Renal pelvis (tissue), 4 donors: Measurements from ENCODE around the gene CROCC2. TPM values are rescaled to one million over a fixed set of nuclear protein-coding genes. Genes with fewer than 3 reads are reported as not detected.

Experiments used
- DNase-seq: peaks from one replicate; pipeline ENCODE4 v3.0.0-alpha.2; 2013
- polyA plus RNA-seq, 3 donors: library from polyadenylated mRNA; unstranded; fragments of 120-200 nt; gene quantifications; one replicate each; pipeline ENCODE4 v1.2.1, GENCODE V29; 2013; ENCODE audit not compliant: insufficient read length in 3 of 3

CROCC2 gene
- polyA plus RNA-seq, 3 donors = 0.04 to 0.07 (median 0.06) TPM

DNA sequence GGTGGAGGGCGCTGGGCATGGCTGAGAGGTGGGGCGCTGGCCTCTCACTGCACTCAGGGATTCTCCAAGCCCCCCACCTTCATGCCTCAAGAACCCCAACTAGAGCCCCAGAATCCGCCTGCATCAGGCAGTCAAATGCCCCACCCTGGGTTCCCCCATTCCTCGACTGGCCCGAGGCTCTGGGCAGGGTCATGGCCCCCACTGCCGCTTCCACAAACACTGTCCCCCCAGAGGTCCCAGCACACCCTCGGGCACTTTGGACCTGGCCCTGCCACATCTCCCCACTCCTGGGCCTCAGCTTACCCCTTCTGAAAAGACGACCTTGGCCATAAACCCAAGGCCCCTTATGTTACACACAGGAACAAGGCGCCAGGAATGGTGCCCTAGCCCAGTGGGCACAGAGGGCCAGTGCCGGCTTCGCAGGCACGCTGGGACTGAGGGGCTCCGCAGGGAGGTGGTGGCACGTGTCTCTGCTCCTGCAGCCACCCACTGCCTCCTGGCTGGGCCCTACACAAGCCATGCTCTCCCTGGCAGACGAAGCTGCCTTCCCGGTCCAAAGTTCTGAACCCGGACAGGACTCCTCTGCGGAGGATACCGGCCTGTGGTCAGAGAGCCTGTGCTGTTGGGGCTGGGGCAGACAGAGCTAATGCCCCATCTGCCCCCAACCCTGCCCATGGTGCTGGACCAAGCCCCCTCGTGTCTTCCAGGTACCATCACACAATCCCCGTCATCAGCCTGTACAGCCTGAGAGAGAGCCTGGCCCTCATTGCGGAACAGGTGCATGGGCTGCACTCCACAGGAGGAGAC, 30.7 kb upstream of the CROCC2 start:
- DNase-seq = no peak

DNA sequence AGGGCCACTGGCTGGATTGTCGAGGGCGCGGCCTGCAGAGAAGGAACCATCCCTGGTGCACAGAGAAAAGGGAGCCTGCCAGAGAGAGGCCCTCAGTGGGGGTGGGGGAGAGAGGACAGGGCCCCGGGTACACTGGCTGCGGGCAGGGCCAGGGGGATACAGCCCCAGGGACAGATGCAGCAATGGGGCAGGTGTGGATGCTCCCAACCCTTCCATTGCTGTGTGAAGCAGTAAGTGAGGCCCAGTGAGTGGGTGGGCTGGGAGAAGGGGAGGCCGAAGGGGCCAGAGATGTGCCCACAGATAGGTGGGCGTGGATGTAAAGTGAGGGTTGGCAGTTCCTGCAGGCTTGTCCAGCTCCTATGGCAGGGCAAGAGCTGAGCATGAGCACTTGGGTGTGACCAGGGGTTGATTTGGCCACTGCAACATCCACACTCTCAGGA, 30.1 kb upstream of the CROCC2 start:
- DNase-seq = no peak

DNA sequence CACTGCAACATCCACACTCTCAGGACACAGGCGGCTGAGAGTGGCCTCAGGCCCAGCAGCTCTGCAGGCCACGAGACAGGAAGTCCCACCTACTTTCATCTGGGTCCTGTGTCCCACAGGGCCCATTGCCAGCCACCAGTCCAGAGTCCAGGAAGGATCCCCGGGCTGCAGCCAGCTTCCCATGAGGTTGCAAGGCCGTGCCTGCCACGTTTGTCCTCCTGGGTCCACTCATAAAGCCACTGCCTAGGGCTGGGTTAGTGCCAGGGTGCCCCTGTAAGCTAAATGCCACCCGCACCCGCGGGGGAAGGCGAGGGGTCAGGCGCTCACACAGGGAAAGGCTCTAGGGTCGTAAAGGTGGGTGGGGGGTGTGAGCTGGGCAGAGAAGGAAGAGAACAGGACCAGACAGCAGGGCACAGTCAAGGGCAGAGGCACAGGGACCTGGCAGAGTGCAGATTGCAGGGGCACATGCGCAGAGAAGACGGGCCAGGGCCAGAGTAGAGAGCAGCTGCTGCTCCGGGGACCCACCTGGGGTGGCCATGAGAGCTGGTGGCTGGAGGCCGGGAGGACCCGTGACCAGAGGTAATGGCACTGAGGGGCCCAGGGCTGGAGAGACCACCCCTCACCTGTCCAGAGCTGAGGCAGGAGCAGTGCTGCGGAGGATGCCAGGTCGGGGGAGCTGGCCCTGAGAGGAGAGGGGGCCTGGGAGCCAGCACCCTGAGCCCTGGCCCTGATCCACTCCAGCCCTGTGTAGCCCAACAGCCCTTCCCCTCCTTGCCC, 29.5 kb upstream of the CROCC2 start:
- no peak for DNase-seq

DNA sequence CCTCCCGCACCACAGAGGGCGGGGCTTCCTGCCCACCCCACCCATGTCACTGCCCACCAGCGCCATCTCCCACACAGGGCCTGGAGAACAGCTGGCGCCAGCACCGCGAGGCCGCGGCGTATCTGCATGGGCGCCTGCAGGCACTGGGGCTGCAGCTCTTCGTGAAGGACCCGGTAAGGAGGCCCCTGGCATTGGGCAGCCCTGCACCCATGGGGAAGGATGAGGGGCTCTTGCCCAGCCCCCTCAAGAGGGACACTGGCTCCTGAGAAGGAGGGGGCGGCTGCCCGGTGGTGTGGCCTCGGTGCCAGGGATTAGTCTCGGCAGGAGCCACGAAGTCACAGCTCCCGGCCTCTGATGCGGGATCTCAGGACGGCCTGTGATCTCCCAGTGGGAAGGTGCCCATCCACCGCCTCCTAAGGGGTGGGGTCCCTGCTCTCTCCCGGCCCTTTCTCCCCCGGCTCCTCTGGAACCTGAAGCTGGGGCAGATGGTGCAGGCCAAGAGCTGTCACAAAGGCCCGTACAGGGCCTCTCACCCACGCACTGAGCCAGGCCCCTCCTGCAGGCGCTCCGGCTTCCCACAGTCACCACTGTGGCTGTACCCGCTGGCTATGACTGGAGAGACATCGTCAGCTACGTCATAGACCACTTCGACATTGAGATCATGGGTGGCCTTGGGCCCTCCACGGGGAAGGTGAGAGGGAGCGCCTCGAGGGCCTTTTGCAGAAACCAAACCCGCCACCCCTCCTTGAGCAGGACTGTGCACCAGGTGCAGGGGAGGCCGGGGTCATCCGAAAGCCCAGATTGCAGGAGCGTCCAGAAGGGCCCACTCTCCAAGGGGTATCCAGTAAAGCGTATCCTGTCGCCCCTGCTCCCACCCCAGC, 28.4 kb upstream of the CROCC2 start:
- no peak for DNase-seq

DNA sequence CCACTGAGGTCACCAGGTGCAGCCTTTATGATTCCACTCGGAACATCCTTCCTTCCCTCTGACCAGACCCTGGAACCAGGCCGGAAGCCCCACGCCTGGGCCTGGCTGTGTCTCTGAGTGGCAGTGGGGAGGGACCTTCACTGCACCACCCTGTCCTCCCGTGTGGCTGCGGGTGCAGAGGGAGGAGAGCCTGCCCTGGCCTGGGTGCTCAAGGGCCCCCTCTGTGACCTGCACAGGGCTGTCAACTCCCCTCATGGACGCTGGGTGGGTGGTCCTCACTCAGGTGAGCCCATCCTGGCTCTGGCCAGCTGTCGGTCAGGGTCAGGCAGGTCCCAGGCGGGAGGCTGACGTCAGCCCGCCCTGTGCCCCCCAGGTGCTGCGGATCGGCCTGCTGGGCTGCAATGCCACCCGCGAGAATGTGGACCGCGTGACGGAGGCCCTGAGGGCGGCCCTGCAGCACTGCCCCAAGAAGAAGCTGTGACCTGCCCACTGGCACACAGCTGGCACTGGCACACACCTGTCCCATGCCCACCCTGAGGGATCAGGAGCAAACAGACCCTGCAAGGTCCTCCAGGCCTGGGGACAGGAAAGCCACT, 27.7 kb upstream of the CROCC2 start:
- no peak for DNase-seq

DNA sequence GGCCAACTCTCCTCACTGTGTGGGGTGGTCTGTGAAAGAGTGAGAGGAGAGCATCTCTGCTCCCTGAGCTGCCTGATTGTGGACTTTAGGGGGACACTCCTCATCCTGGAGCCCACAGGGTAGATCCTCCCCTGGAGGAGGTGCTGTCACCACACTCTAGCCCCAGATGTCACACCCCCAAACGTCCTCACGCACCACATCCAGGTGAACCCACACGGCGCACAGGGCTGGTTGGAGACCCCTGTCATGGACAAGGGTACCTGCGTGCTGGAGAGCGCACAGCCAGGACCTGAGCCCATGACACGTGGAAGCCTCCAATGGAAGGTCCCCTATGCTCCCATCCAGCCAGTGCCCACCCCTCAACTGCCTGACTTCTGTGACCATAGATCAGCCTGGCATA, 27.0 kb upstream of the CROCC2 start:
- DNase-seq = no peak

DNA sequence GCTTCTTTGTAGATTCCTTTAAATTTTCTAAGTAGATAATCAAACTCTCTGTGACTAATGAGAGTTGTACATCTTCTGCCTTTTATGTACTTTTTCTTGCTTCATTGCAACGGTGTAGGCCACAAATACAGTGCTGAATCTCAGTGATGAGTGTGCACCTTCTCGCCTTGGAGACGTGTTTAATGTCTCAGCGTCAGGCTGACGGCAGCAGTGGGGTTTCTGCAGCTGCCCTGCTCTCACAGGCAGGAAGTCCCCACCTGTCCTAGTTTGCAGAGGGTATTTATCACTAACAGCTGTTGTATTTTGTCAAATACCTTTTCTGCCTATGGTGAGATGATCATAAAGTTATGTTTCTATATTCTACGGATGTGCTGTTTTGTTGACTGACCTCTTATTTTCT, 24.2 kb upstream of the CROCC2 start:
- no peak for DNase-seq

DNA sequence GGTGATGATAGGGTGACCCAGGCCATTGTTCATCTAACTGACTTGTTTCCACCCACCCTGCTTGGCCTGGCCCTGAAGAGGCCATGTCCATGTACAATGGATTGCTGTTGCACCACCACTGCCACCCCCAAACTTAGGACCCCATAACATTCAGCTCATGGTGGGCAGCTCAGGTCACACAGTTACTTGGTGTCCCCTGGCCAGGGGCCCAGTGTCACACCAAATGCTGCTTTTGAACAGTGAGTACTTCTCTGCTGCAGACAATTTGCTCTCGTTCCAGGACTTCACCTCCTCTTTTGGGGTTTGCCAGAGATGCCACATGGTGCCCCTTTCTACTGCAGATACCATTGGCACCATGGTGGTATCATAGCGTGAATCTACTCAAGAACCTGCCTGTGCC, 21.9 kb upstream of the CROCC2 start:
- DNase-seq = no peak

DNA sequence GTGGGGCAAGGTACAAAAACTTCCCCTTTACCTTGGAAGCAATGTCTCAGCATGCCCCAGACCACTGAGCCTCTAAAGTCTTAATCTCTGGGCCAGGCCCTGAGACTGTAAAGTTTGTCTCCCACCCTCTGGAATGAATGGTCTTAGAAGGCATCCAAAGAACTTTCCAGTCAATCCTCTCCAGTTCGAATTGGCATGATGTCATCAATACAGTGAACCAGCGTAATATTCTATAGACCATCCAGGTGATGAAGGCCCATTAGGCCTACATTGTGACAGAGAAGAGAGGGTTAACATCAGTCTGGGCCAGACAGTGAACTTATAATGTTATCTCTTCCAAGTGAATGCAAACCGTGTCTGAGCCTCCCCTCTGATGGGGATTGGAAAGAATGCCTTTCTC, 21.4 kb upstream of the CROCC2 start:
- DNase-seq = no peak

DNA sequence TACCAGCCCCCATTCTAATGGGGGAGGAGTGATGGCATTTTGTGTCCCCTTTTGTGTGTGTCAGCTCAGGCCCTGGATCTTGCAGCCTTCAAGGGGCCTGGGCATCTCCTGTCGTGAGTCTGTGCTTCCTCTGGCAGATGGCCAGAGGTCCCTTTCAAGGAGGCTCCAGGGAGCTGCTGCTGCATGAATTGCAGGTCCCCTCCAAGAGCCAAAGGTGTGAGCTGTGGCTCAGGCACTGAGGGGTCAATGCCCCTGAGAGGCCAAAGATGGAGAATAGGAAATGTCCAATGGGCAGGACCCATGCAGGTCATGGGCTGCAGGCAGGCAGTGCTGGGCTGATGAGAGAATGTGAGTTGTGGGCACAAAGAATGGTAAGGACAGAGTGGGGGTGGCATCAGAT, 20.6 kb upstream of the CROCC2 start:
- DNase-seq = no peak

DNA sequence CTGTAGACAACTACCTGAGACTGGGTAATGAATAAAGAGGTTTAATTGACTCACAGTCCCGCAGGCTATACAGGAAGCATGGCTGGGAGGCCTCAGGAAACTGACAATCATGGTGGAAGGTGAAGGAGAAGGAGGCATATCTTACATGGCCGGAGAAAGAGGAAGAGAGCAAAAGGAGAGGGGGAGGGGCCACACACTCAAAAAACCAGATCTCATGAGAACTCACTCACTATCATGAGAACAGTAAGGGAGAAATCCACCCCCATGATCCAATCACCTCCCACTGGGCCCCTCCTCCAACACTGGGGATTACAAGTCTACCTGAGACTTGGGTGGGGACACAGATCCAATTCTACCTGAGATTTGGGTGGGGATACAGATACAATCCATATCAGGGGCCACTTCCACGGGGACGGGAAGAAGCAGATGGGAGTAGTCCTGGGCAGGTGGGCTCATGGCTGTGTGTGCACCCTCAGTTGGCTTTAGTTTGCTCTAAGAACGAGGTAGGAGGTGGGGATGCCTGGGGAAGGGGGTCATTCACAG, 20.0 kb upstream of the CROCC2 start:
- DNase-seq = no peak

DNA sequence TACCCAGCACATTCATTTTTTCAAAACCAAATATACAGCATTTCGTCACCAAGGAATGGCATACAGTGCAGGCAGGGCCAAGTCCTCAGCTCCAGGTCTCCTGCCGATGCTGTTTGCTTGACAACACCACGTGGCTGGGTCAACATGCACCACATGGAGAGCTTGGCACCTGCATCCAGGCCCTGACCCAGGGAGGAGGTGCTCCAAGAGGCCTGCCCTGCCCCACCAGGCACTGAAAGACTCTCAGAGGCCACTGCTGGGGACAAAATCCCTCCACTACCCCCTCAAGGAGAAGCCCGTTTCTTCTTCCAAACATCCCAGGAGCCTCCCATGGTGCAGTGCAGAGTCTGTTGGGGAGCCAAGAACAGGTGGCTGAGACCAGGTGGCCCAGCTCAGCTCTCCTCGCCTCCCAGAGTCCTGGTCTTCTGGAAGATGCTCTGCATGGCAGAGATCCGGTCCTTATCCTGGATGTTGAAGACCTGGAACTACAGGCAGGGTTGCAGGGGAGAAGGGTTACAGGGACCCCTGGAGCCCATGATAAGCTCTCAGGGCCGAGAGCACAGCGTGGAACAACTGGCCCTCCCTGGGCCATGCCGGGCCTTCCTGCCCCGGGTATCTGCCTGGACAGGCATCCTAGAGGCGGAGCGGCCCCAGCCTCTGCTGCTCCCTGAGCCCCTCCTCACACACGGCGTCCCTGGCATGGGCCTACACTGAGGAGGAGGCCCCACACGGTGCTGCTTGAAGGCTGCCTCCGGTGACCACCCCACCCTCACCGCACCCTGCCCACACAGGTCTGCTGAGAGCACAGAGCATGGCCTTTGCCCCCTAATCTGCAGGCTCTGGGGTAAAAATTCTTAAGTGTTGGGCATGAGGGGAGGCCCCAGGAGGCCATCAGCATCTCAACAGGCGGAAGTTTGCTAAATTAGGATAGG, 19.2 kb upstream of the CROCC2 start:
- DNase-seq = no peak

DNA sequence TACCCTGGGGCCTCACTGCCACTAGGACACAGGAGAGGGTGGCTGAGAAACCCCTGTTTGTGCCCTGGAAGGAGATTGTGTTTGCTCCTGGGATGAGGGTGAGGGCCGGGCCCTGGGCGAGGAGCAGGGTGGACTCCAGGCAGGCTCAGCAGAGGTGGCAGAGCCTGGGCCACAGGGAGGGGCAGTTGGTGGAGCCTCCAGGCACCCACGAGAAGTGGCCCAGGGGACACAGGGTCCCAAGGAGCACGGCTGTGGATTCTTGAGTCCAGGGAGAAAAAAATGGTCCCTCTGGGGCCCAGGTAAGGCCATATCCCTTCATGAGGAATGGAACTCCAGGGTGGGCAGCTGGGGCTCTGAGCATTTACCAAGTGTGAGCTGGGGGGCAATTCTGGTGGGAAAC, 18.5 kb upstream of the CROCC2 start:
- DNase-seq = no peak

DNA sequence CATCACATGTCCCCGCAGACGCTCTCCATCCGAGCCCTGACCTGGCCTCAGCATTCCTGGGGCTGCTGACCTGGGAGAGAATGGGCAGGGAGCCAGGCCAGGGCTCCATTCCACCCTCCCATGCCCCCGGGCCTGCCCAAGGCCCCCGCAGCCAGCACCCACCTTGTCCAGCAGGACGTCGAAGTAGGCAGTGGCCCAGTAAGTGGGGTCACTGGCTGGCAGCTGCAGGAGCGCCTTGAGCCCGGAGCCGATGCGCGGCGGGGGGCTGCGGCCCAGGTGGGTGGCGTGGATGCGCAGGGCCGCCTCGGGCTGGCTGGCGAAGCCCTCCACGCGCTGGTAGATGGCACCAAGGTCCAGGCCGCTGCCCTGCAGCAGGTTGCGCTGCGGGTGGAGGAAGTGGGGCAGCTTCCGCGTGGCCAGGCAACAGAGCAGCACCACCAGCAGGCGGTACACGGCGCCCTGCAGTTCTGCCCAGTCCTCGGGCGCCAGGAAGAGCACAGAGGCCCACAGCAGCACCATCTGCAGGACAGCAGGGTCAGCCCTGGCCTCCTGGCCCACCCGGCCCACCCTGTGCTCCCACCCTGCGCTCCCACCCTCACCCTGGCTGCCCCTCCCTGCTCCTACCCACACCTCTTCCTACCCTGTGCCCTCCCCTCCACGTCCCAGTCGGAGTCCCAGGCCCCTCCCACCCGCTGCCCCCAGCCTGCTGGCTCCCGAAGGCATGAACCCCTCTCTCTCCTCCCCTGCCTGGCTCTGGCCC, 17.8 kb upstream of the CROCC2 start:
- no peak for DNase-seq

DNA sequence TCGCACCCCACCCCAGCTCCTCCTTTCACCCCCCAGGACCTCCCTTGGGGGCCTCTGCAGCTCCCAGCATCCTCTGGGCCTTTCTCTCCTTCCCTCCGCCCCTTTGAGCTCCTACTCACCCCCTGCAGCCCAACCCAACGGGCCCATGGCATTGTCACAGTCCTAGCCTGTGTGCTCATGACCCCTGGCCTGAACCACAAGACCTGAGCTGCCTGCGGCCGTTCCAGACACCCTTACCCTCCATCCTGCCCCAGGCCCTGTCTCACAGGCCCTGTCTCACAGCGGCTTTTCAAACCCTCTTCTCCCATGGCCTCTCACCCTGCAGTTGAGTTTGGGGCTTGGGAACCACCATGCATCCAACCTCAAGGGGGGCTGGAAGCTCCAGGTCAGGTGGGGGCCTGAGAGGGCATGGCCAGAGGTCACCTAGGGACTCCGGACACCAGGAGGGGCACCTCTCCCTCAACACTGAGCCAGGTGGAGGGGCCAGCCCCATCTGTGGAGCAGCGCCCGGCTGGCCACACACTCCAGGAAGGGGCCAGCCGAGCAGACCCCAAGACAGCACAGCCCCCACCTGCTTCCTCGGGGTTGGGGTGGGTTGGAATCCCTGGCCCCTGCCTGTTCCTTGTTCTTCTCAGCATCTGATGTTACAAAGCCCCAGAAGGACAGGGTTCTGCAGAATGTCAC, 17.1 kb upstream of the CROCC2 start:
- no peak for DNase-seq

DNA sequence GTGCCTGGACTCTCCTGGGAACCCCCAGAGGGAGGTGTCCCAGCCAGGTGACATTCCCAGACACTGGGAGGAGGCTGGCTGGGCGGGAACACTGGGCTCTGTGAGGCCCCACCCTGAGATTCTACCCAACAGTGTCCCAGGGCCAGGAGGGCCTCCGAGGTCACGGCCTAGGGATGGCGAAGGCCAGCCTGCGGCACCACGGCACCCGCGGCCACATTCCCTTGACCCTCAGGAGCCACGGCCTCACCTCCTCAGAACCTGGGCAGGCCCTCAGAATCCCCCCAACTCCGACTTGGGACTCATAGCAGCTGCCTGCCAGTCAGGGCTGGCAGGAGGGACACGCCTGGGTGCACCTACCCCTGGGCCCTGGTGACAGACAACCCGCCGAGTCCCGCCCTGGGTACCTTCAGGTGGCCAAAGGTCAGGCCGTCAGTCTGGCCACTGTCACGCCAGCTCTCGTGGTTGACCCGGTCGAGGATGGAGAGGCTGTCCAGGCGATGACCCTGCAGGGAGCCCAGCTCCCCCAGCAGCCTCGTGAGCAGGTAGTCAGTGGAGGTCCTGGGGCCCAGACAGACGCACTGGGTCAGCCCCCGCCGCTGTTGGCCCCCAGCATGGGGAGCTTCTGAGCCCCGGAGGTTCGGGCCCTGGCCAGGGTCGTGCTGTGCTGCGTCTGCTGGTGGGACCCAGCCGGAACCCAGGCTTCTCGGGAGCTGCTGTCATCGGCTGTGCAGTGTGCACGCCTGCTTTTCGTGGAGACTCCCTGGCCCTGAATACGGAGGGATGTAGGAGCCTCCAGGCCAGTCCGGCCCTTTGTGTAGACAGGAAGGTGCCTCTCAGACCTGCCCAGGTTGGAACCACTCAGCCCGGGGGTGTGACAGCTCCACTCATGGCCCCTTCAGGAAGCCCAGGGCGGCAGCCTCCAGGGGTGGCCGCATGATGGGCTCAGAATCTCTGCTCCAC, 16.3 kb upstream of the CROCC2 start:
- no peak for DNase-seq

DNA sequence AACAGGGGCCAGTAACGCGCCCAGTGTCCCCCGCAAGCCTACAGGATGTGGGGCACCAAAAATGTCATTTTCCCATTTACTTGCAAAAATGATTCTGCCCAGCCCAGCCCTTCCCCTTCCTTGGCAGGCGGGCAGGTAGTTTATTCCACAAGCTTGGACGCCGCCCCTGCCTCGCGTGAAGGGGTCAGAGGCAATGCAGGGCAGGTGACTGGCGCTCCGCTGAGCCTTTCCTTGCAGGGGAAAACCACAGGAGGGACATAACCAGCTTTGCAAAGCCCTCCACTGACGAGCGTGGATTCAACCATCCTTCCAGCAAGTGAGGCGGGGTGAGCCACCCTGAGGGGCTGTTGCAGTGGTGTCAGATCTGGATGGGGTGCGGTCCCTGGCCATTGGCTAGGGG, 15.4 kb upstream of the CROCC2 start:
- DNase-seq = no peak
